GM04503 (cell line): ENCODE measurements around the gene MAML1.

Experiments used
- DNase-seq: peaks from one replicate; pipeline ENCODE4 v3.0.0-alpha.2; 2012; ENCODE audit warnings: low read depth

The MAML1 gene

GRCh38 chr5:179795049-179795862 lies 62.6 kb downstream of the MAML1 start:
- DNase-seq, result no peak

DNA sequence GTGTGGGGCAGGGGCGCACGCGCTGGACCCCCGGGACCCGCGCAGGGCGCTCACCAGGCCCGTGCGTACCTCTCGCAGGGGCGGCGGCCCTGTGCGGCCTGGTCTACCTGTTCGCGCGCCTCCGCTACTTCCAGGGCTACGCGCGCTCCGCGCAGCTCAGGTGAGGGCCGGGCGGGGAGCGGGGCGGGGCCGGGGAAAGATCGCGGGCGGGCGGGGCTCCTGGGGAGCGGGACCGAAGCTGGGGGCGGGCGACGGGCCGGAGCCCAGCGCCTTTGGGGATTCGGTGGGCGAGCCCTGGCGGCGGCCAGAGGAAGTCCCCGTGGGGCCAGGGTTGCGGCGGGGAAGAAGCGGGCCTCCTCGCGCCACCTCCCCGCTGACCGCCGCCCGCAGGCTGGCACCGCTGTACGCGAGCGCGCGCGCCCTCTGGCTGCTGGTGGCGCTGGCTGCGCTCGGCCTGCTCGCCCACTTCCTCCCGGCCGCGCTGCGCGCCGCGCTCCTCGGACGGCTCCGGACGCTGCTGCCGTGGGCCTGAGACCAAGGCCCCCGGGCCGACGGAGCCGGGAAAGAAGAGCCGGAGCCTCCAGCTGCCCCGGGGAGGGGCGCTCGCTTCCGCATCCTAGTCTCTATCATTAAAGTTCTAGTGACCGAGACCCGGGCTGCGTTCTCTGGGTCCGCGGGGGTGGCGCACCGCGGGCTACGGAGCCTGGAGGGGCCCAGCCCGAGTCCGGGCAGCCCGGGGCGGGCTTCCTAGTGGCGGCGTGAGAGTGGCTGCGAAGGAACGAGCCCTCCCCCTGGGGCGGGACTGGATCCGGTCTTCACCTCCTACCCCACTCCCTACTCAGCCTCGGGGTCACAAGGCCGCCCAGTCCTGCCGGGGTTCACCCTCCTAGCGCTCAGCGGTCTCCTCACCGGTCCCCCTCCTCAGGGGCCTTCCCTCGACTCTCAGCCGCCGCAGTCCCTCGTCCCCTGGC lies 63.5 kb downstream of the MAML1 start:
- no peak for DNase-seq

DNA sequence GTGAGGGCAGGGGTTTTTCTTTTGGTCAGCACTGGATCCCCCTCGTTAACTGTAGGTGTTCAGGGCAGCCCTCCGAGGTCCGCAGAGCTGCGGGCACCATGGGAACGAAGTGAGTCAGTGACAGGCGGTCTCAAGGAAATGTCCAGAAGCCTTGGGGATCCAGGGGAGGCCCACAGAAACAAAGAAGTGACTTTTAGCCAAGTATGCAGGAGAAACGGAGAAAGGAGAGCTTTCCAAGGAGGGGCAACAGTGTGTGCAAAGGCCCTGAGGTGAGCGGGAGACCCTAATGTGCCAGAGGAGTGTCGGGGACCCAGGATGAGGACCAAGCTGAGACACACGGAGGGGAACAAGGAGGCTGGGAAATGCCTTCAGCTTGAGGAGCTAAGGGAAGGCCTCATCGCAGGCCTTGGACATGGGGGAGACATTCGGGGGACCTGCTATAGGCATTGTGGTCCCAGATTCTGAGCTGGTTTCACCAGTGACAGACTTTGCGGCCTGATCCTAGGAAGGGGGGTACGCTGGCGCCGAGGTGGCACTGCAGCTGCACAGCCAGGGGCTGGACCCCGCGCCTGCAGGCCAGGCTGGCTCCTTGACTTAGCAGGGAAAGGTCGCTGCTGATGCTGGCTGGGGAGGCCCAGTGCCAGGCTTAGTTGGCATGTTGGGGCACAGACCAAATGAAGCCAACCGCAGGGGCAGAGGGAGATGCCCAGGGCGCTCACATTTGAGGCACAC lies 64.4 kb downstream of the MAML1 start:
- no peak for DNase-seq

- DNase-seq, result no peak
Observed at GRCh38 chr5:179797741-179798140, 65.1 kb downstream of the MAML1 start.

GRCh38 chr5:179798144-179798770 lies 65.6 kb downstream of the MAML1 start:
- DNase-seq, result no peak

- DNase-seq, result no peak
Observed at GRCh38 chr5:179798771-179799643, 66.4 kb downstream of the MAML1 start.

DNA sequence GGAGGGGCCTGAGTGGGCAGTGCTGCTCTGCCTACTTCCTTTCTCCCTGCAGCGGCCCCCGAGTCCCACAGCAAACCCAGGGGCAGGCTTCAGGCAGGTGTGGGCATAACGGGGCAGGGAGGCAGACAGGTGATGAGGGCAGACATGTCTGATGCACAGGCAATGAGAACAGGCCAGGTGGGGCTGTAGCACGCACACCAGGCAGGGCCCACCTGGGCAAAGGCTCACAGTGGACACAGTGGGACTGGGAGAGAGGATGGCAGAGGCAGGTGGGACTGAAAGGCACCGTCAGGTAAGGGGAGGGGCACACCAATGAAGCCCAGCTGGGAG lies 67.0 kb downstream of the MAML1 start:
- DNase-seq, result no peak

DNA sequence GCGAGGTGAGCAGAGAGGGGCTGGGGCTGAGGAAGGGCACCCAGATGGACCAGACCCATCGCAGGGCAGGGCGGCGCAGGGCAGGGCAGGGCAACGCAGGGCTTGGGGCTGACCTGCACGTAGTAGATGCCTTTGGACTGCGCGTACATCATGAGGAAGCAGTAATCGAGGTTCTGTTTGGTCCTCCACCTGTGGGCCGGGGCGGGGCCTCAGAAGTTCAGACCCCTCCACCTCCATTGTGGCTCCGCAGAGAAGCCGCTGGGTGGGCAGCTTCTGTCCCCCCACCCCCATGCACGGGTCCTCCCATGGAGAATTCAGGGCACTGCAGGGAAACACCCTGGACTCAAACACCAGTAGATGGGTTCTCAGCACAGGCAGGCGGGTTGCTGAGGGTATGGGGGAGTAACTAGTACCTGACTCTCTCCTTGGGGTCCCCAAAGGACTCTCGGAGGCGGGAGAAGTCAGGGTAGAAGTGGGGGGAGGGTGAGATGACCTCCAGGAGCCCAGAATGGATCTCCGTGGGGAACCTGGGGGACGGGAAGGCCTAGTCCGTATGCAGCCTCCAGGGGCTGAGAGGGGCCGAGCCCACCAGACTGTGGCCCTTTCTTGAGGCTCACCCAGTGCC lies 67.6 kb downstream of the MAML1 start:
- no peak for DNase-seq

DNA sequence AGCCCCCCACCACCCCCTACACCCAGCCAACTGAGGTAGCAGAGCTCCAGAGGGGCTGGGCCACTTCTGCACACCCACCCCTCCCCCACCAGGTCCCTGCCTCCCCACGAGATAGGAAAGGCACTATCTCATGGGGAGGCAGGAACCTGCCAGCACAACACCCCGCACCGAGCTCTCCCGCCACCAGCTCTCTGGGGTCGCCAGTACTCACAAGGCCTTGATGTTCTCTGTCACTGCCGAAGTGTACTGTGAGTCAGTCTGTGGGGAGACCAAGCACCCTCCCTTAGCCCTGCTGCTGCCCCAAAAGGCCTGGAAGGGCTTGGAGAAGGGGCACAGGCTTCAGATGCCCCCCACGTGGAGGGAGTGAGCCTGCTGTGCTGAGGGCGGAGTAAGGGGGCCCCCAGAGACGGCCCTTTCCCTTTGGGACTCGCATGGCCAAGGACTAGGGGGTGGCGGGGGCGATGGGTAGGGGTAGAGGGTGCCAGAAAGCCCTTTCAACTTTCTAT lies 68.1 kb downstream of the MAML1 start:
- no peak for DNase-seq

- DNase-seq, result no peak
Observed at GRCh38 chr5:179801304-179802206, 68.9 kb downstream of the MAML1 start.

DNA sequence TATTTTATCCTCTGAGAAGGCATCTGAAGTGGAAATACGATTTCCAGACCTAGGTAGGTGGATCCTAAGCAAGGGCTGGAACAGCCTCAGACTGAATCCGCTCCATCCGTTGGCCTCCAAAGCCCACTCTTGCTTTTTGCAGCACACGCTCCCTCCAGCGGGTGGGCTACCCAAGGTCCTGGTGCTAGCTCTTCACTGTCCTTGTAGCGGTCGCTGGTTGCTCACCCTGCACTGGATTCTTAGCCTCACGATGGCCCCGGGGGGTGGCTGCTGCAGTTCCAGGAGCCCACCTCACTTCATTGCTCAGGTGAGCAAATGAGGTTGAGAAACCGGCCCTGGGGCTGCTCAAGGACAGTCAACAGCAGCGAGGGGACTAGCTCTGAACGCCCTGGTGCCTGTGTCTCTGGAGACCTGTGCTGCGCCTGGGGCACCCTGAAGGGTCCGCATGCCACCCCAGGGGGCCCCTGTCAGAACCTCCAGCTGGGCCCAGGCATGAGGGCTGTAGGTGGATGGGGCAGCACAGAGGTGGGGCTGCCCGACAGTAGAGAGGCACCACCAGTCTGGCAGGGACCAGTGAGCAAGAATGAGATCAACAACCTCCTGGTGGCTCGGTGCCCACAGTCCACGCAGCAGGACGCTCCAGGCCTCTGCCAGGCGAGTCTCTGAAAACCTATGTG lies 69.7 kb downstream of the MAML1 start:
- no peak for DNase-seq

GRCh38 chr5:179802950-179803562 lies 70.4 kb downstream of the MAML1 start:
- DNase-seq, result no peak

GRCh38 chr5:179803651-179804554 lies 71.3 kb downstream of the MAML1 start:
- DNase-seq, result no peak

DNA sequence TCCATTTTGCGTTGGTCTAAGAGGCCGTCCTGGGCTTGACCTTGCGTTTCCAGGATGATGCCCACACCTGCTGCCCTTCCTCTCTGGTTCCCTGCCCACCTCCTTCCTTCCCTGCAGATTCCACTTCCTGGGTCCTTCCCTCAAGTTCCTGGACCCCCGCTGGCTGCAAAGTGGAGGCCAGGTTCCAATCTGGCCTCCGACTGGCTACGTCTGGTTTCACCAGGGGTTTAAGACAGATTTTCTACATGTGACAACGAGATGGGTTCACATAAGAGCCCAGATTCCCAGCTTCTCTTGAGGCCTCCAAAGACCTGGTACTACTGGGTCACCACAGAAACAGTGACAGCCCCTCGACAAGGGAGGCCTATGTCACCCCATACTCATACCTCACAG lies 71.9 kb downstream of the MAML1 start:
- DNase-seq, result no peak

- DNase-seq, result no peak
Observed at GRCh38 chr5:179805070-179805528, 72.5 kb downstream of the MAML1 start.

DNA sequence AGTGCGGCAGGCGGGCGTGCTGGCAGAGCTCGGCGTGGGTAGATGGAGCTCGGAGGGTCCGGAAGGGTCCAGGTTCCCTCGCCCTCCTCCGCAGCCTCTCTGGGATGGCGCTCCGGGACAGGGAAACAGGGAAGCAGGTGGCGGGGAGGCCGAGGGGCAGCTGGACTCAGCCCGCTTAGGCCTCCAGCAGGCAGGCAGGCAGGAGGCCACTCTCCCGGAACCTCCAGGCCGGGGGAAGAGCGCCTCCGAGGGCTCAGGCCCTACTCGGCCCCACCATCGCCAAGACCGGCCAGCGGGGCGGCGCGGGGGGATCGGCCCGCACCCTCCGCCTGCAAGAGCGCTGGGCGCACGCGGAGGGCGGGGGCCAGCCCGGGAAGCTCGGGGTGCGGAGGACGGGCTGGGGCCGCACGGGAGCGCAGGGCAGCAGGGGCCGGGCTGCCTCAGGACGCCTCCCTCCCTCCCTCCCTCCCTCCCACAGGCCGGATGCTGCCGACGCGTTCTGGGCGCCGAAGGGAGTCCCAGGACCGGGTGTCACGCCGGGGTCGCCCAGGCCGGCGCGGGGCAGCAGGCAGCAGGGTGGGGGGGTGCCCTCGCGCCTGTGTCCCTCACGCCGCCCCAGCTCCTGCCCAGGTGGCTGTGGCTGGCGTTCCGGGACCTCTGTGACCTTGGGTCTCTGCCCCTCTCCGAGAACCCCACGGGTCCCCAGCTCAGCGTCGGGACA lies 73.1 kb downstream of the MAML1 start:
- DNase-seq, result no peak
